HG02973 (cell line): ENCODE measurements around the gene FBXL7.

Experiments used
- ATAC-seq: cut with Tn5 transposase; IDR thresholded peaks from one replicate; pipeline ENCODE4 v1.9.1; 2021; ENCODE audit warnings: moderate library complexity; ENCODE audit not compliant: unreplicated experiment

FBXL7 gene

GRCh38 chr5:15609076-15609725 lies 109.2 kb downstream of the FBXL7 start:
- no peak for ATAC-seq

- no peak for ATAC-seq
These were observed 110.2 kb downstream of the FBXL7 start for GRCh38 chr5:15610216-15610615.

GRCh38 chr5:15611008-15611407 lies 111.0 kb downstream of the FBXL7 start:
- no peak for ATAC-seq

GRCh38 chr5:15612915-15613635 lies 113.1 kb downstream of the FBXL7 start:
- no peak for ATAC-seq

- no peak for ATAC-seq
These were observed 114.7 kb downstream of the FBXL7 start for GRCh38 chr5:15614679-15615078.

- no peak for ATAC-seq
These were observed 115.9 kb downstream of the FBXL7 start for GRCh38 chr5:15615859-15616258.

- no peak for ATAC-seq
These were observed 119.0 kb downstream of the FBXL7 start for GRCh38 chr5:15618938-15619337.

GRCh38 chr5:15620501-15620900 lies 120.5 kb downstream of the FBXL7 start:
- no peak for ATAC-seq

GRCh38 chr5:15621094-15621493 lies 121.1 kb downstream of the FBXL7 start:
- no peak for ATAC-seq

- ATAC-seq, result no peak
These were observed 123.8 kb downstream of the FBXL7 start for GRCh38 chr5:15623794-15624193.

- ATAC-seq, result no peak
These were observed 127.1 kb downstream of the FBXL7 start for GRCh38 chr5:15627109-15627508.

GRCh38 chr5:15627647-15628046 lies 127.7 kb downstream of the FBXL7 start:
- no peak for ATAC-seq

GRCh38 chr5:15630441-15630840 lies 130.5 kb downstream of the FBXL7 start:
- no peak for ATAC-seq

GRCh38 chr5:15634591-15635288 lies 134.8 kb downstream of the FBXL7 start:
- no peak for ATAC-seq

GRCh38 chr5:15635289-15635616 lies 135.3 kb downstream of the FBXL7 start:
- ATAC-seq, result no peak

GRCh38 chr5:15637345-15637744 lies 137.4 kb downstream of the FBXL7 start:
- no peak for ATAC-seq

- ATAC-seq, result no peak
These were observed 137.9 kb downstream of the FBXL7 start for GRCh38 chr5:15637886-15638285.

- no peak for ATAC-seq
These were observed 138.3 kb downstream of the FBXL7 start for GRCh38 chr5:15638296-15638695.

GRCh38 chr5:15639288-15639687 lies 139.3 kb downstream of the FBXL7 start:
- ATAC-seq, result no peak

GRCh38 chr5:15640116-15640515 lies 140.1 kb downstream of the FBXL7 start:
- no peak for ATAC-seq

GRCh38 chr5:15643731-15644130 lies 143.8 kb downstream of the FBXL7 start:
- no peak for ATAC-seq
